A549 (cell line): ENCODE results near the gene GNLY. TPM values are rescaled to one million over a fixed set of nuclear protein-coding genes. Genes with fewer than 3 reads are reported as not detected.

Experiments used
- ATAC-seq, 2 experiments: fragments of 200-7000 bp in 1 of 2; fragments of >200 bp in 1 of 2; cut with Nextera tagmentation in 1 of 2; cut with Tn5 transposase in 1 of 2; 3 replicates each; pipeline versions ENCODE4 v1.8.0 to v1.9.1; 2018 to 2020; ENCODE audit warnings: mild to moderate bottlenecking in 1 of 2, moderate library complexity in 1 of 2
- CTCF ChIA-PET: fragments of 300-600 bp; sonication (Branson Sonifier 250); formaldehyde crosslinking; extraction: SDS; loops from one replicate; lab custom pipeline; 2021; ENCODE audit warnings: antibody characterized with exemption, inconsistent platforms; lab: Yijun Ruan, JAX
- POLR2A ChIA-PET: fragments of 350-600 bp; formaldehyde crosslinking; extraction: SDS; loops from one replicate; lab custom pipeline; 2021; ENCODE audit warnings: antibody characterized with exemption, inconsistent platforms; lab: Yijun Ruan, JAX
- DNase-seq, 2 experiments: peaks; one replicate each; pipeline versions ENCODE4 v3.0.0 to v3.0.0-alpha.2; 2011 to 2016; ENCODE audit warnings: low read depth in 1 of 2, low spot score in 1 of 2
- FAIRE-seq: peaks from 2 replicates; lab custom pipeline; 2011; peaks lifted over from hg19 to GRCh38; lab: Jason Lieb, UNC
- H3K27ac ChIP-seq, 2 experiments: fragments of >200 bp; sonication (Bioruptor Twin); formaldehyde crosslinking; 3 replicates each; pipeline ENCODE4 v1.5.1; 2016 to 2017
- H3K4me1 ChIP-seq: fragments of >200 bp; sonication (Bioruptor Twin); formaldehyde crosslinking; 3 replicates; pipeline ENCODE4 v1.6.1; 2016
- H3K4me2 ChIP-seq: fragments of >200 bp; sonication (Bioruptor Twin); formaldehyde crosslinking; 3 replicates; pipeline ENCODE4 v1.6.1; 2016
- H3K4me3 ChIP-seq: fragments of >200 bp; sonication (Bioruptor Twin); formaldehyde crosslinking; 3 replicates; pipeline ENCODE4 v1.5.1; 2016
- H3K9me3 ChIP-seq: fragments of >200 bp; sonication (Bioruptor Twin); formaldehyde crosslinking; 3 replicates; pipeline ENCODE4 v1.6.1; 2016
- ATOH8 ChIP-seq: fragments of 250-450 bp; sonication (Bioruptor Pico); IDR thresholded peaks from 2 replicates; pipeline ENCODE4 v1.5.0; 2020; ENCODE audit warnings: low read depth, mild to moderate bottlenecking, moderate library complexity
- BHLHE40 ChIP-seq: IDR thresholded peaks from 2 replicates; pipeline ENCODE4 v1.6.1; 2012; ENCODE audit warnings: low read depth, low read length, inconsistent platforms
- CEBPB ChIP-seq, 2 experiments: fragments of >200 bp in 1 of 2; sonication (Bioruptor Twin) in 1 of 2; formaldehyde crosslinking in 1 of 2; IDR thresholded peaks; 2 replicates each; pipeline ENCODE4 v1.6.1; 2012 to 2016
- CHD2 ChIP-seq: fragments of 150-350 bp; IDR thresholded peaks from 2 replicates; pipeline ENCODE4 v1.6.1; 2014; ENCODE audit warnings: low read length; ENCODE audit not compliant: partially characterized antibody
- E2F6 ChIP-seq: IDR thresholded peaks from 2 replicates; pipeline ENCODE4 v1.6.1; 2012; ENCODE audit warnings: low read depth, borderline replicate concordance
- ELK1 ChIP-seq: fragments of 150-350 bp; IDR thresholded peaks from 2 replicates; pipeline ENCODE4 v1.6.1; 2014; ENCODE audit warnings: low read depth, mild to moderate bottlenecking, low read length
- EP300 ChIP-seq, 2 experiments: fragments of >200 bp; sonication (Bioruptor Twin); formaldehyde crosslinking; IDR thresholded peaks; 2 replicates in 1 of 2; 3 replicates in 1 of 2; pipeline ENCODE4 v1.6.1; 2016 to 2017
- ESRRA ChIP-seq: fragments of 150-350 bp; IDR thresholded peaks from 2 replicates; pipeline ENCODE4 v1.6.1; 2014; ENCODE audit warnings: mild to moderate bottlenecking, low read length, borderline replicate concordance
- HDAC2 ChIP-seq: fragments of 200-600 bp; sonication (generic); IDR thresholded peaks from 2 replicates; pipeline ENCODE4 v1.6.1; 2016
- HOXB5 ChIP-seq: fragments of 250-450 bp; sonication (Bioruptor Pico); IDR thresholded peaks from 2 replicates; pipeline ENCODE4 v1.5.0; 2020; ENCODE audit warnings: mild to moderate bottlenecking, moderate library complexity
- JUNB ChIP-seq: fragments of >200 bp; sonication (Bioruptor Twin); formaldehyde crosslinking; IDR thresholded peaks from 2 replicates; pipeline ENCODE4 v1.6.1; 2016
- MAFK ChIP-seq: fragments of 450-650 bp; IDR thresholded peaks from 2 replicates; pipeline ENCODE4 v1.6.1; 2014; ENCODE audit not compliant: partially characterized antibody
- MAX ChIP-seq: IDR thresholded peaks from 2 replicates; pipeline ENCODE4 v1.6.1; 2012
- NR3C1 ChIP-seq: fragments of >200 bp; sonication (Bioruptor Twin); formaldehyde crosslinking; IDR thresholded peaks from 3 replicates; pipeline ENCODE4 v1.6.1; 2017
- PBX3 ChIP-seq: IDR thresholded peaks from 2 replicates; pipeline ENCODE4 v1.6.1; 2012
- POLR2A ChIP-seq: IDR thresholded peaks from 2 replicates; pipeline ENCODE4 v1.6.1; 2012; ENCODE audit warnings: mild to moderate bottlenecking, low read length
- RARB ChIP-seq: fragments of 250-450 bp; sonication (Bioruptor Pico); IDR thresholded peaks from 2 replicates; pipeline ENCODE4 v1.8.0; 2021; ENCODE audit warnings: mild to moderate bottlenecking, moderate library complexity
- RCOR1 ChIP-seq: fragments of 150-350 bp; IDR thresholded peaks from 2 replicates; pipeline ENCODE4 v1.6.1; 2014; ENCODE audit warnings: antibody characterized with exemption, low read length, low read depth
- REST ChIP-seq: fragments of 200-600 bp; sonication (generic); IDR thresholded peaks from 2 replicates; pipeline ENCODE4 v1.6.1; 2016; ENCODE audit warnings: antibody characterized with exemption, mild to moderate bottlenecking, moderate library complexity
- RFX5 ChIP-seq: fragments of 450-650 bp; IDR thresholded peaks from 2 replicates; pipeline ENCODE4 v1.7.1; 2014; ENCODE audit warnings: antibody characterized with exemption, mild to moderate bottlenecking, moderate library complexity
- USF2 ChIP-seq: fragments of 450-650 bp; IDR thresholded peaks from 2 replicates; pipeline ENCODE4 v1.6.1; 2014; ENCODE audit warnings: antibody characterized with exemption
- ZC3H11A ChIP-seq: fragments of 450-650 bp; IDR thresholded peaks from 2 replicates; pipeline ENCODE4 v1.6.1; 2014; ENCODE audit warnings: antibody characterized with exemption, mild to moderate bottlenecking
- WGBS: methylation state at CpG from one replicate; pipeline ENCODE4 v1.1.6; 2017; ENCODE audit errors: missing lambda C conversion rate; 5-methylcytosine and 5-hydroxymethylcytosine counted together
- polyA plus RNA-seq, 4 experiments: library from polyadenylated mRNA; depleted of rRNA in 3 of 4; stranded (reverse); fragments of >200 nt; fragmentation: RNase III in 1 of 4; extraction: RNeasy Plus Mini Kit Qiagen cat#74134 plus additional on column Dnase treatment in 1 of 4; gene quantifications; 2 replicates in 3 of 4; 3 replicates in 1 of 4; pipeline ENCODE4 v1.2.3, GENCODE V29; 2011 to 2017

GNLY gene
- polyA plus RNA-seq, 2 of the 4 experiments (the other 2 are of a cell fraction) = not detected

- Histone ChIP-seq H3K4me1 (peaks cover 20% of the 10 kb centered on the region), H3K27ac (peak overlapping the region; percentile 13 to 19; a peak in 2 of 6 replicates), H3K9me3 (no peaks in the 10 kb centered on the region), H3K4me3 (no peak overlapping the region), H3K4me2 (no peak overlapping the region)
- CTCF ChIA-PET = interaction anchor here (0.6 to 12.8 kb wide), 24 partner anchors 9 to 356 kb away, joined by 3 to 122 read pairs (median 4); partner anchors contain the start of genes ATOH8, SFTPB and ST3GAL5
- FAIRE-seq = no peak
- WGBS = 70% methylated on average over 5 of the region's 5 CpGs
- ATAC-seq = no peak
- DNase-seq = no peak
- TF ChIP-seq NR3C1 (no peak), RARB (CRISPR knock-in tag) (no peak), ATOH8 (CRISPR knock-in tag) (no peak), BHLHE40 (no peak), POLR2A (no peak), USF2 (no peak), EP300 (IDR thresholded peaks at IDR 0.05) (no peak), PBX3 (no peak), ESRRA (no peak), REST (no peak), JUNB (no peak), CHD2 (no peak), HDAC2 (no peak), MAFK (no peak)
- POLR2A ChIA-PET = no interaction called here
These were observed 30.6 kb downstream of the GNLY start for GRCh38 chr2:85724731-85725181.

GRCh38 chr2:85725451-85725850, 31.3 kb downstream of the GNLY start:
- Histone ChIP-seq H3K4me2 (no peak overlapping the region), H3K27ac (peak overlapping the region in 1 of 2 experiments; percentile 19; a peak in 2 of 6 replicates), H3K4me3 (no peak overlapping the region), H3K4me1 (peaks cover 22% of the 10 kb centered on the region), H3K9me3 (no peaks in the 10 kb centered on the region)
- ATAC-seq = no peak
- no peak for TF ChIP-seq HOXB5 (CRISPR knock-in tag)
- TF ChIP-seq CEBPB (IDR thresholded peaks at IDR 0.05) = no peak
- TF ChIP-seq E2F6 = no peak
- TF ChIP-seq ELK1 = no peak
- no peak for TF ChIP-seq ZC3H11A
- no peak for TF ChIP-seq RFX5
- TF ChIP-seq RCOR1 = no peak
- TF ChIP-seq MAX = no peak
- ChIA-PET CTCF (interaction anchor here (0.8 to 12.8 kb wide), 22 partner anchors 8 to 354 kb away, joined by 3 to 122 read pairs (median 4); partner anchors contain the start of genes ATOH8 and SFTPB), POLR2A (no interaction called here)
- WGBS = 15% methylated on average over 2 of the region's 2 CpGs
- no peak for DNase-seq
- no peak for FAIRE-seq
